ENCODE data around the gene ITPR3. TPM values are rescaled to one million over a fixed set of nuclear protein-coding genes. Genes with fewer than 3 reads are reported as not detected.
A peak's percentile ranks its signal among the peaks of the same experiment; 100 is the strongest.

ITPR3 gene
- total RNA-seq, 1 donor from 2014 or later: 5.6 TPM

GRCh38 chr6:33610067-33610466 is 11.1 kb upstream of the ITPR3 start:
- TF ChIP-seq CTCF (IDR thresholded peaks at IDR 0.05; ENCODE audit: borderline replicate concordance): no peak
- intact Hi-C loops (cut with micrococcal nuclease): no loop called here
- no peaks in the 10 kb centered on the region for H3K27me3 ChIP-seq (ENCODE audit: low read depth)
- DNase-seq: peak; percentile 48
- peak overlapping the region; percentile 91 for H3K27ac ChIP-seq (replicated peaks)
- H3K4me1 ChIP-seq: peaks cover 45% of the 10 kb centered on the region
- H3K9me3 ChIP-seq (replicated peaks): peaks cover 3% of the 10 kb centered on the region
- H3K4me3 ChIP-seq: no peak overlapping the region
- H3K36me3 ChIP-seq: no peaks in the 10 kb centered on the region

DNA sequence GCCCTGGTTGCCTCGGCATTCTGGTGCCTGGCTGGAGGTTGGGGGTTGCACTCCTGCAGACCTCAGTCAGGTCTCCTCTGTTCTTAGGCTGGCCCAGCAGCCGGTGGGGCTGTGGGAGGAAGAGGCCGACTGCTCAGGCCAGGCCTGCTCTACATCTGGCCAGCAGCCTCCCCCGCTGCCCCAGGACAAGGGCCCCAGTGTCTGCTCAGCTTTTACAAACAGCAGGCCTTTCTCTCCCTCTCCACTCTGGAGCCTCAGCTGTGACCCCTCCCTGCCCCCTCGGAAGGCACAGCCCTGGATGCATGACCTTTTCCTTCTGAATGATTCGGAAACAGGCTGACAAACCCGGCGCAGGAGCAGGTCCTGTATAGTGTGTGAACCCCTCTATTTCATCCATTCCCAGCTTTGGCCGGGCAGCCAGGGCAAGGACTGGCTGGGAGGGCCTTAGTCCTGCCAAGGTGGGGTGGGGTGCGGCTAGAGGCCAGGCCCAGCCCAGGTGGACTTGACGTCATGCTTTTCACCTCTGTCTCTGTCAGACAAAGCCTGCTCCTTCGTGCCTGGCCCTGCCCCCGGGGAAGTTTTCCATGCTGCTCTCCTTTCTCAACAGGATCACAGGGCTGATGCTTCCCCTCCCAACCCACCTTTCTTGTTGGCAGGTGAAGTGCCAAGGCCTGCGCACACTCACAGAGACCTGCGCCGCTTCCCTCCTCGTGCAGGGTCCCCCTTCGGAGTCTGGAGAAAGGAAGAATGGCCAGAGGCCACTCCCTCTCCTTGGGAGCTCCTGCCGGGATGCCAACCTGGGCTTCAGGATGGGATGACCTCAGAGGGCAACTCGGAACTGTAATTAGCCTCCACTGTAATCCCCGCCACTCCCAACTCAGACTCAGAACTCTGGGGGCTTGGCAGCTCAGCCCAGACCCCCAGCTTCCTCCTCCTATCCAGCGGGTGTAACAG is 10.1 kb upstream of the ITPR3 start:
- no peaks in the 10 kb centered on the region for H3K9me3 ChIP-seq (replicated peaks)
- peak overlapping the region; percentile 91 for H3K27ac ChIP-seq (replicated peaks)
- no peak overlapping the region for H3K4me3 ChIP-seq
- intact Hi-C loops (cut with micrococcal nuclease): no loop called here
- H3K4me1 ChIP-seq: peaks cover 45% of the 10 kb centered on the region
- no peak for DNase-seq
- TF ChIP-seq CTCF (IDR thresholded peaks at IDR 0.05; ENCODE audit: borderline replicate concordance): no peak
- no peaks in the 10 kb centered on the region for H3K27me3 ChIP-seq (ENCODE audit: low read depth)
- H3K36me3 ChIP-seq: no peaks in the 10 kb centered on the region

DNA sequence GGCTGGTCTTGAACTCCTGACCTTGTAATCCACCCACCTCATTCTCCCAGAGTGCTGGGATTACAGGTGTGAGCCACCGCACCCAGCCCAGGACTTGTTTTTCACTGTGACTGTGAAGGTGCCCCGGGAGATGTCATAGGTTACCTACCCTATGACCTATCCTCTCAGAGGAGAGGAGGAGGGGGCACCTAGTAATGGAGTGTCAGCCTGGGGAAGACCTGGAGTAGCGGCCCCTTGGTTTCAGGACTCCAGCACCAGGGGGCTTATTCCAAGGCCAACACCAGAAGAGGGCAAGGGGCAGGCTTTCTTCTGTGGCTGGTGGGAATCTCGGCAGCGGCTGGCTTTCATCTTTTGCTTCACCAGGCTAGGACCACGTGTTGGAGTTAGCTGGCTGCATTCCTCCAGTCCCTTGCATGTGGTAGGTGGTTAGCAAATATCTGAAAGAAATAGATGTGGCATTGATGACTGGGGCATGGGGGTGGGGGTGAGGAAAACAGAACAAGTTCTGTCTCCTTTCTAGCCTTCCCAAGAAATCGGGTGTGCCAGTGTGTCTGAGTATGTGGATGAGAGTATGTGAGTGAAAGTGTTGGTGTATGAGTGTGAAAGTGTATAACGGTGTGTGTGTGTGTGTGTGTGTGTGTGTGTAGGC is 7.9 kb upstream of the ITPR3 start:
- H3K4me3 ChIP-seq: no peak overlapping the region
- H3K4me1 ChIP-seq: peaks cover 38% of the 10 kb centered on the region
- H3K9me3 ChIP-seq (replicated peaks): no peaks in the 10 kb centered on the region
- H3K36me3 ChIP-seq: no peaks in the 10 kb centered on the region
- DNase-seq: no peak
- no peak for TF ChIP-seq CTCF (IDR thresholded peaks at IDR 0.05; ENCODE audit: borderline replicate concordance)
- intact Hi-C loops (cut with micrococcal nuclease): no loop called here
- H3K27me3 ChIP-seq (ENCODE audit: low read depth): no peaks in the 10 kb centered on the region
- no peak overlapping the region for H3K27ac ChIP-seq (replicated peaks)

GRCh38 chr6:33613795-33614168 is 7.3 kb upstream of the ITPR3 start:
- TF ChIP-seq CTCF (IDR thresholded peaks at IDR 0.05; ENCODE audit: borderline replicate concordance): no peak
- no peak for DNase-seq
- Histone ChIP-seq H3K4me3 (no peak overlapping the region), H3K4me1 (peaks cover 35% of the 10 kb centered on the region), H3K27ac (replicated peaks) (peak overlapping the region; percentile 55), H3K27me3 (ENCODE audit: low read depth) (no peaks in the 10 kb centered on the region), H3K9me3 (replicated peaks) (no peaks in the 10 kb centered on the region), H3K36me3 (no peaks in the 10 kb centered on the region)
- intact Hi-C loops (cut with micrococcal nuclease): no loop called here

DNA sequence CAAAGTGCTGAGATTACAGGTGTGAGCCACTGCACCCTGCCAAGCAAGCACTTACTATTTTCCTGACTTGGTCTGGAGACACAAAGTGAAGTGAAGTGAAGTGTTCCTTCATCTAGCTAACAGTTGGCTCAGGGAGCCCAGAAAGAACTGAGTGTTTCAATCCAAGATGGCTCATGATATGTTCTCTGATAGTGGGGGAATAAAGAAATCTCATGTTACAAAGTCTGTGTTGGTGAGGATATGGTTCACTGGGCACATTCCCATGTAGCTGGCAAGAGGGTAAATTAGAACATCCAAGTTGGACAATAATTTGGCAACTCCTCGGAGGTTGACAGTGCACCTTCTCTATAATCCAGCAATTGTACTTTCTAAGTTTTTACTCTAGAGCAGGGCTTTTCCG is 5.0 kb upstream of the ITPR3 start:
- Histone ChIP-seq H3K4me3 (no peak overlapping the region), H3K9me3 (replicated peaks) (no peaks in the 10 kb centered on the region), H3K27me3 (ENCODE audit: low read depth) (peaks cover 5% of the 10 kb centered on the region), H3K4me1 (peaks cover 34% of the 10 kb centered on the region), H3K36me3 (no peaks in the 10 kb centered on the region), H3K27ac (replicated peaks) (no peak overlapping the region)
- no peak for DNase-seq
- intact Hi-C loops (cut with micrococcal nuclease): no loop called here
- TF ChIP-seq CTCF (IDR thresholded peaks at IDR 0.05; ENCODE audit: borderline replicate concordance): no peak

Measured in left ventricle myocardium inferior (tissue), 1 donor.